CD4-positive, alpha-beta T cell treated with Interleukin-17A for 4 hours (primary cell): Measurements from ENCODE around the gene SERPINA12.
"Not testable (repeated sequence)": the region's sequence is repeated elsewhere in the genome, so short reads cannot be mapped to it uniquely, and the experiment has no call there.

Source experiments
- DNase-seq: peaks from one replicate; pipeline ENCODE4 v3.0.0-alpha.2; 2020; ENCODE audit warnings: mixed read lengths

Gene SERPINA12

GRCh38 chr14:94485944-94486841 lies 23.1 kb downstream of the SERPINA12 start:
- DNase-seq = peak; percentile 39

- DNase-seq = no peak
Measured at GRCh38 chr14:94484481-94484880, 24.8 kb downstream of the SERPINA12 start.

- no peak for DNase-seq
Measured at GRCh38 chr14:94483729-94484275, 25.5 kb downstream of the SERPINA12 start.

- no peak for DNase-seq
Measured at GRCh38 chr14:94483071-94483451, 26.2 kb downstream of the SERPINA12 start.

GRCh38 chr14:94482132-94483070 lies 26.9 kb downstream of the SERPINA12 start:
- DNase-seq = not testable (repeated sequence)

GRCh38 chr14:94481468-94482131 lies 27.7 kb downstream of the SERPINA12 start:
- DNase-seq = no peak

- DNase-seq = no peak
Measured at GRCh38 chr14:94480809-94481208, 28.5 kb downstream of the SERPINA12 start.

- DNase-seq = no peak
Measured at GRCh38 chr14:94478420-94478819, 30.8 kb downstream of the SERPINA12 start.

- DNase-seq = no peak
Measured at GRCh38 chr14:94476023-94476422, 33.2 kb downstream of the SERPINA12 start, which contains the start of gene SERPINA9. Gene SERPINA9 (minus strand): TSS chr14:94476197. CDS start chr14:94469840, 6,357 bp downstream.

- no peak for DNase-seq
Measured at GRCh38 chr14:94474581-94475031, 34.7 kb downstream of the SERPINA12 start.

GRCh38 chr14:94473666-94474410 lies 35.4 kb downstream of the SERPINA12 start:
- DNase-seq = no peak

- no peak for DNase-seq
Measured at GRCh38 chr14:94472842-94473241, 36.4 kb downstream of the SERPINA12 start.

- DNase-seq = no peak
Measured at GRCh38 chr14:94471045-94471444, 38.2 kb downstream of the SERPINA12 start.

- DNase-seq = no peak
Measured at GRCh38 chr14:94470311-94470710, 39.0 kb downstream of the SERPINA12 start.

GRCh38 chr14:94469261-94469660 lies 40.0 kb downstream of the SERPINA12 start:
- DNase-seq = no peak

- DNase-seq = no peak
Measured at GRCh38 chr14:94467728-94468520, 41.3 kb downstream of the SERPINA12 start.

GRCh38 chr14:94466706-94467370 lies 42.4 kb downstream of the SERPINA12 start:
- no peak for DNase-seq

- DNase-seq = no peak
Measured at GRCh38 chr14:94465042-94465441, 44.2 kb downstream of the SERPINA12 start.

- DNase-seq = no peak
Measured at GRCh38 chr14:94464290-94464689, 45.0 kb downstream of the SERPINA12 start.
